IMR-90 (cell line): ENCODE measurements around the gene ZC3H14. TPM values are rescaled to one million over a fixed set of nuclear protein-coding genes. Genes with fewer than 3 reads are reported as not detected.

Source experiments
- ATAC-seq: fragments of 200-7000 bp; cut with Tn5 transposase; 2 replicates; pipeline ENCODE4 v1.9.1; 2020; ENCODE audit warnings: low read depth, mild to moderate bottlenecking, moderate library complexity
- BruUV-seq: library from RNA; stranded (reverse); fragments of 400-500 nt; replicated peaks from 2 replicates; lab custom pipeline; 2021; lab: Mats Ljungman, UMichigan
- CTCF ChIA-PET: fragments of 300-600 bp; formaldehyde crosslinking; extraction: SDS; loops from one replicate; lab custom pipeline; 2021; ENCODE audit warnings: antibody characterized with exemption; lab: Yijun Ruan, JAX
- POLR2A ChIA-PET: fragments of 300-600 bp; sonication (Branson Sonifier 250); formaldehyde crosslinking; loops from one replicate; lab custom pipeline; 2022; ENCODE audit warnings: antibody characterized with exemption; ENCODE audit not compliant: unreplicated experiment; lab: Charles Lee
- DNase-seq: peaks from one replicate; pipeline ENCODE4 v3.0.0; 2013
- H2AFZ ChIP-seq: replicated peaks from 2 replicates; pipeline ENCODE3; 2013; ENCODE audit warnings: low read length, mild to moderate bottlenecking; ENCODE audit not compliant: poor library complexity
- H2AK5ac ChIP-seq: 2 replicates; pipeline ENCODE4 v1.6.1; 2013; ENCODE audit warnings: low read depth, low read length, inconsistent platforms
- H2AK9ac ChIP-seq: replicated peaks from 2 replicates; pipeline ENCODE3; 2013; ENCODE audit warnings: mild to moderate bottlenecking, low read depth, low read length, moderate library complexity; ENCODE audit not compliant: poor library complexity
- H2BK120ac ChIP-seq: 2 replicates; pipeline ENCODE4 v1.6.1; 2013; ENCODE audit warnings: low read depth, low read length, inconsistent platforms
- H2BK15ac ChIP-seq: 3 replicates; pipeline ENCODE4 v1.6.1; 2013; ENCODE audit warnings: low read depth, low read length, inconsistent platforms
- H2BK20ac ChIP-seq: 2 replicates; pipeline ENCODE4 v1.6.1; 2013; ENCODE audit warnings: low read depth, mild to moderate bottlenecking, inconsistent platforms, low read length, moderate library complexity
- H2BK5ac ChIP-seq: 2 replicates; pipeline ENCODE4 v1.6.1; 2013; ENCODE audit warnings: mild to moderate bottlenecking, low read depth, low read length, inconsistent platforms; ENCODE audit not compliant: poor library complexity, severe bottlenecking
- H3K14ac ChIP-seq: replicated peaks from 2 replicates; pipeline ENCODE4 v1.6.1; 2013; ENCODE audit warnings: low read depth, low read length, inconsistent platforms
- H3K18ac ChIP-seq: 2 replicates; pipeline ENCODE4 v1.6.1; 2013; ENCODE audit warnings: low read depth, low read length, control low read depth
- H3K23ac ChIP-seq: 2 replicates; pipeline ENCODE4 v1.6.1; 2013; ENCODE audit warnings: low read depth, low read length, inconsistent platforms
- H3K27ac ChIP-seq: 2 replicates; pipeline ENCODE4 v1.5.1; 2013; ENCODE audit warnings: mild to moderate bottlenecking, control low read depth, low read length; ENCODE audit not compliant: insufficient read depth
- H3K27me3 ChIP-seq: 2 replicates; pipeline ENCODE4 v1.6.1; 2013; ENCODE audit warnings: low read length; ENCODE audit not compliant: control insufficient read depth, insufficient read depth
- H3K36me3 ChIP-seq: 2 replicates; pipeline ENCODE4 v1.6.1; 2013; ENCODE audit warnings: low read length, mixed read lengths; ENCODE audit not compliant: control insufficient read depth, insufficient read depth
- H3K4ac ChIP-seq: 2 replicates; pipeline ENCODE4 v1.6.1; 2013; ENCODE audit warnings: low read depth, low read length, inconsistent platforms
- H3K4me1 ChIP-seq: 2 replicates; pipeline ENCODE4 v1.6.1; 2013; ENCODE audit warnings: low read length, mixed read lengths; ENCODE audit not compliant: control insufficient read depth, insufficient read depth
- H3K4me2 ChIP-seq: 2 replicates; pipeline ENCODE4 v1.6.1; 2013; ENCODE audit warnings: low read depth, mild to moderate bottlenecking, control low read depth, low read length, moderate library complexity
- H3K4me3 ChIP-seq: 2 replicates; pipeline ENCODE4 v1.5.1; 2013; ENCODE audit warnings: low read depth, mild to moderate bottlenecking, control low read depth, low read length, moderate library complexity; ENCODE audit not compliant: insufficient read depth
- H3K56ac ChIP-seq: 2 replicates; pipeline ENCODE4 v1.6.1; 2013; ENCODE audit warnings: low read length, inconsistent platforms; ENCODE audit not compliant: insufficient read depth; ENCODE audit errors: extremely low read depth
- H3K79me1 ChIP-seq, 2 experiments: 2 replicates each; pipeline ENCODE4 v1.6.1; 2013; ENCODE audit warnings: low read length in 2 of 2, inconsistent platforms in 1 of 2, low read depth in 1 of 2
- H3K9ac ChIP-seq: 2 replicates; pipeline ENCODE4 v1.6.1; 2013; ENCODE audit warnings: low read depth, low read length, control low read depth
- H3K9me1 ChIP-seq: 2 replicates; pipeline ENCODE4 v1.6.1; 2013; ENCODE audit warnings: low read length, inconsistent platforms; ENCODE audit not compliant: insufficient read depth
- H3K9me3 ChIP-seq: 2 replicates; pipeline ENCODE4 v1.6.1; 2013; ENCODE audit warnings: low read length; ENCODE audit not compliant: control insufficient read depth, insufficient read depth
- H4K20me1 ChIP-seq: 2 replicates; pipeline ENCODE4 v1.6.1; 2013; ENCODE audit warnings: low read length, inconsistent platforms; ENCODE audit not compliant: insufficient read depth
- H4K5ac ChIP-seq: 2 replicates; pipeline ENCODE4 v1.6.1; 2013; ENCODE audit warnings: mild to moderate bottlenecking, low read depth, low read length, control low read depth
- H4K8ac ChIP-seq, 2 experiments: 2 replicates each; pipeline ENCODE4 v1.6.1; 2013; ENCODE audit warnings: low read depth in 2 of 2, low read length in 2 of 2, control low read depth in 1 of 2, inconsistent platforms in 1 of 2
- H4K91ac ChIP-seq: 2 replicates; pipeline ENCODE4 v1.6.1; 2013; ENCODE audit warnings: low read depth, low read length, inconsistent platforms; ENCODE audit not compliant: insufficient read depth
- BHLHE40 ChIP-seq: fragments of 150-350 bp; IDR thresholded peaks from 2 replicates; pipeline ENCODE4 v1.6.1; 2016; ENCODE audit warnings: mild to moderate bottlenecking, low read depth, low read length
- CEBPB ChIP-seq: IDR thresholded peaks from 2 replicates; pipeline ENCODE4 v1.6.1; 2012; ENCODE audit warnings: low read depth, low read length, improper control_type of control experiment
- CHD1 ChIP-seq: IDR thresholded peaks from 2 replicates; pipeline ENCODE4 v1.6.1; 2012; ENCODE audit warnings: low read depth, low read length, improper control_type of control experiment
- FOS ChIP-seq: fragments of 150-350 bp; IDR thresholded peaks from 2 replicates; pipeline ENCODE4 v1.6.1; 2016; ENCODE audit warnings: low read depth, low read length
- MAFK ChIP-seq: IDR thresholded peaks from 2 replicates; pipeline ENCODE4 v1.6.1; 2012; ENCODE audit warnings: low read depth, low read length, improper control_type of control experiment
- MAZ ChIP-seq: IDR thresholded peaks from 2 replicates; pipeline ENCODE4 v1.6.1; 2012; ENCODE audit warnings: low read depth, mild to moderate bottlenecking, low read length, improper control_type of control experiment, moderate library complexity, borderline replicate concordance
- MXI1 ChIP-seq: IDR thresholded peaks from 2 replicates; pipeline ENCODE4 v1.6.1; 2012; ENCODE audit warnings: low read depth, mild to moderate bottlenecking, low read length, moderate library complexity, borderline replicate concordance
- NFE2L2 ChIP-seq: fragments of 150-350 bp; IDR thresholded peaks from 2 replicates; pipeline ENCODE4 v1.6.1; 2016; ENCODE audit warnings: low read depth, mild to moderate bottlenecking, low read length
- POLR2A ChIP-seq: IDR thresholded peaks from 2 replicates; pipeline ENCODE4 v1.6.1; 2012; ENCODE audit warnings: mild to moderate bottlenecking, low read depth, low read length
- RAD21 ChIP-seq: IDR thresholded peaks from 2 replicates; pipeline ENCODE4 v1.6.1; 2012; ENCODE audit warnings: low read length, improper control_type of control experiment
- RCOR1 ChIP-seq: IDR thresholded peaks from 2 replicates; pipeline ENCODE4 v1.6.1; 2012; ENCODE audit warnings: mild to moderate bottlenecking, low read length, improper control_type of control experiment; ENCODE audit not compliant: insufficient replicate concordance
- RFX5 ChIP-seq: IDR thresholded peaks from 2 replicates; pipeline ENCODE4 v1.8.0; 2012; ENCODE audit warnings: low read depth, mild to moderate bottlenecking, low read length, moderate library complexity
- SMC3 ChIP-seq: fragments of 150-350 bp; IDR thresholded peaks from 2 replicates; pipeline ENCODE4 v1.6.1; 2016; ENCODE audit warnings: low read depth, mild to moderate bottlenecking, antibody characterized with exemption, low read length, moderate library complexity
- WGBS, 2 experiments: methylation state at CpG; one replicate each; pipeline versions ENCODE4 v1.1.5 to v1.1.7; 2013; ENCODE audit warnings: missing lambda C conversion rate in 2 of 2; ENCODE audit not compliant: insufficient read length in 1 of 2; ENCODE audit errors: extremely low coverage in 2 of 2; 5-methylcytosine and 5-hydroxymethylcytosine counted together
- dilution Hi-C: fragments of 300-500 bp; cut with HindIII; formaldehyde crosslinking; loops from one replicate; pipeline ENCODE4 v1.14.3; 2018; ENCODE audit warnings: low sequenced_read_pairs; ENCODE audit not compliant: unreplicated experiment
- in situ Hi-C: fragments of 300-500 bp; cut with MboI; formaldehyde crosslinking; loops from 3 replicates; pipeline ENCODE4 v1.14.3; 2019; ENCODE audit warnings: low sequenced_read_pairs, inconsistent platforms, mixed read lengths
- intact Hi-C: fragments of 100-400 bp; cut with micrococcal nuclease; formaldehyde crosslinking; loops from 2 replicates; pipeline ENCODE4 v1.10.0; 2022
- polyA plus RNA-seq, 3 experiments: library from polyadenylated mRNA; depleted of rRNA; stranded (reverse); fragments of >200 nt; gene quantifications; 2 replicates each; pipeline ENCODE4 v1.2.3, GENCODE V29; 2012; ENCODE audit warnings: low replicate concordance in 1 of 3
- total RNA-seq: library from RNA; depleted of rRNA; stranded (reverse); fragments of >200 nt; gene quantifications from 2 replicates; pipeline ENCODE4 v1.2.3, GENCODE V29; 2012
- TF ChIP-seq, protein P1 (sequence below): conservative IDR thresholded peaks from 2 replicates; pipeline ENCODE4 v1.5.1; 2012; ENCODE audit warnings: mild to moderate bottlenecking, low read depth, low read length, improper control_type of control experiment
- TF ChIP-seq, protein P2 (sequence below): fragments of 150-350 bp; IDR thresholded peaks from 2 replicates; pipeline ENCODE4 v1.6.1; 2016; ENCODE audit warnings: low read depth, mild to moderate bottlenecking, low read length, moderate library complexity, borderline replicate concordance
- TF ChIP-seq, protein P3 (sequence below): fragments of 150-350 bp; IDR thresholded peaks from 2 replicates; pipeline ENCODE4 v1.6.1; 2017; ENCODE audit warnings: mild to moderate bottlenecking, antibody characterized with exemption, low read length, low read depth

Gene ZC3H14
- total and polyA plus RNA-seq, 2 of the 4 experiments (the other 2 are of a cell fraction), result 72.5 to 111 TPM

DNA sequence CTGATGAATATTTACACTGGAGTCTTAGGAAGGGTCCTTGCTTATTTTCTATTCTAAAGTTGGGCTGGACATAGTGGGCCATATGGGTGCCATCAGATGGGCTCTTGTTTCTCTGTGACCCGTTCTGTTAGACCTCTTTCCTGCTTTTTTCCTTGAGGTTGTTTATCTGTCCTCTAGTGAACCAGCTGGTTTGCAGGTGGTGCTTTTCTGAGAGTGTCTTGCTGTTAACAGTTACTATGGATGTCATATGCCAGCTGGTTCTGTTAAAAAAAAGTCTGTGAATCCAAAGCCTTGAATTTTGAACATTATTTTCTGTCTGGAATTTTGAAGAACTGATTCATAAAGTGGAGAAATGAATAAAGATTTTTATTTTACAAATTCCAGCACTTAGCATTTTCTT is 29.2 kb downstream of the ZC3H14 start:
- no peak overlapping the region for H2AFZ ChIP-seq
- H3K27ac ChIP-seq, result no peak overlapping the region
- H3K4ac ChIP-seq, result no peak overlapping the region
- H3K23ac ChIP-seq, result no peak overlapping the region
- no peak overlapping the region for H2BK120ac ChIP-seq
- TF ChIP-seq, protein P1, sequence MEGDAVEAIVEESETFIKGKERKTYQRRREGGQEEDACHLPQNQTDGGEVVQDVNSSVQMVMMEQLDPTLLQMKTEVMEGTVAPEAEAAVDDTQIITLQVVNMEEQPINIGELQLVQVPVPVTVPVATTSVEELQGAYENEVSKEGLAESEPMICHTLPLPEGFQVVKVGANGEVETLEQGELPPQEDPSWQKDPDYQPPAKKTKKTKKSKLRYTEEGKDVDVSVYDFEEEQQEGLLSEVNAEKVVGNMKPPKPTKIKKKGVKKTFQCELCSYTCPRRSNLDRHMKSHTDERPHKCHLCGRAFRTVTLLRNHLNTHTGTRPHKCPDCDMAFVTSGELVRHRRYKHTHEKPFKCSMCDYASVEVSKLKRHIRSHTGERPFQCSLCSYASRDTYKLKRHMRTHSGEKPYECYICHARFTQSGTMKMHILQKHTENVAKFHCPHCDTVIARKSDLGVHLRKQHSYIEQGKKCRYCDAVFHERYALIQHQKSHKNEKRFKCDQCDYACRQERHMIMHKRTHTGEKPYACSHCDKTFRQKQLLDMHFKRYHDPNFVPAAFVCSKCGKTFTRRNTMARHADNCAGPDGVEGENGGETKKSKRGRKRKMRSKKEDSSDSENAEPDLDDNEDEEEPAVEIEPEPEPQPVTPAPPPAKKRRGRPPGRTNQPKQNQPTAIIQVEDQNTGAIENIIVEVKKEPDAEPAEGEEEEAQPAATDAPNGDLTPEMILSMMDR, result no peak
- TF ChIP-seq SMC3 (no peak), NFE2L2 (no peak), BHLHE40 (no peak), RFX5 (no peak), POLR2A (no peak), MXI1 (no peak), MAFK (no peak), MAZ (no peak), CEBPB (no peak), CHD1 (no peak), FOS (no peak), RAD21 (no peak), RCOR1 (no peak)
- TF ChIP-seq, protein P2, sequence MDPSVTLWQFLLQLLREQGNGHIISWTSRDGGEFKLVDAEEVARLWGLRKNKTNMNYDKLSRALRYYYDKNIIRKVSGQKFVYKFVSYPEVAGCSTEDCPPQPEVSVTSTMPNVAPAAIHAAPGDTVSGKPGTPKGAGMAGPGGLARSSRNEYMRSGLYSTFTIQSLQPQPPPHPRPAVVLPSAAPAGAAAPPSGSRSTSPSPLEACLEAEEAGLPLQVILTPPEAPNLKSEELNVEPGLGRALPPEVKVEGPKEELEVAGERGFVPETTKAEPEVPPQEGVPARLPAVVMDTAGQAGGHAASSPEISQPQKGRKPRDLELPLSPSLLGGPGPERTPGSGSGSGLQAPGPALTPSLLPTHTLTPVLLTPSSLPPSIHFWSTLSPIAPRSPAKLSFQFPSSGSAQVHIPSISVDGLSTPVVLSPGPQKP, result no peak
- TF ChIP-seq, protein P3, sequence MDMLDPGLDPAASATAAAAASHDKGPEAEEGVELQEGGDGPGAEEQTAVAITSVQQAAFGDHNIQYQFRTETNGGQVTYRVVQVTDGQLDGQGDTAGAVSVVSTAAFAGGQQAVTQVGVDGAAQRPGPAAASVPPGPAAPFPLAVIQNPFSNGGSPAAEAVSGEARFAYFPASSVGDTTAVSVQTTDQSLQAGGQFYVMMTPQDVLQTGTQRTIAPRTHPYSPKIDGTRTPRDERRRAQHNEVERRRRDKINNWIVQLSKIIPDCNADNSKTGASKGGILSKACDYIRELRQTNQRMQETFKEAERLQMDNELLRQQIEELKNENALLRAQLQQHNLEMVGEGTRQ, result no peak
- ChIA-PET POLR2A (no interaction called here), CTCF (no interaction called here)
- H3K9me1 ChIP-seq, result no peaks in the 10 kb centered on the region
- no peaks in the 10 kb centered on the region for H4K20me1 ChIP-seq
- no peak overlapping the region for H4K5ac ChIP-seq
- no peak overlapping the region for H3K18ac ChIP-seq
- H3K9ac ChIP-seq, result no peak overlapping the region
- dilution Hi-C loops, result no loop called here
- H3K4me3 ChIP-seq, result no peak overlapping the region
- H3K4me2 ChIP-seq, result no peak overlapping the region; the same call in 1 of the 2 replicates
- peak; percentile 41; the same call in 1 of the 2 replicates for ATAC-seq
- H3K4me1 ChIP-seq, result peaks cover 7% of the 10 kb centered on the region
- H2AK9ac ChIP-seq, result no peak overlapping the region
- DNase-seq, result peak; percentile 64
- in situ Hi-C loops, result no loop called here
- H2AK5ac ChIP-seq, result no peak overlapping the region
- intact Hi-C loops, result no loop called here
- no TSS peak for BruUV-seq
- no peak overlapping the region for H2BK15ac ChIP-seq
- H3K27me3 ChIP-seq, result no peaks in the 10 kb centered on the region
- no peak overlapping the region for H2BK5ac ChIP-seq
- H3K56ac ChIP-seq, result no peak overlapping the region
- H3K9me3 ChIP-seq, result no peaks in the 10 kb centered on the region
- H3K14ac ChIP-seq, result no peak overlapping the region
- peaks cover 16% of the 10 kb centered on the region for H3K36me3 ChIP-seq
- H3K79me1 ChIP-seq, result peaks cover 7 to 24% of the 10 kb centered on the region in 2 experiments; a peak in 3 of 4 replicates
- no CpG with 5 or more reads among the region's 1 CpG for WGBS, 2 experiments
- no peak overlapping the region for H4K91ac ChIP-seq
- no peak overlapping the region for H2BK20ac ChIP-seq
- no peak overlapping the region for H4K8ac ChIP-seq
